Neutrophil (primary cell): ENCODE results near the gene KLHDC7A.

ENCODE experiments used
- H3K27ac ChIP-seq: fragments of 200-600 bp; sonication (generic); 2 replicates; pipeline ENCODE4 v1.5.1; 2016; ENCODE audit warnings: mild to moderate bottlenecking, moderate library complexity
- H3K27me3 ChIP-seq: fragments of 200-600 bp; sonication (generic); 2 replicates; pipeline ENCODE4 v1.6.0; 2016; ENCODE audit warnings: mild to moderate bottlenecking
- H3K36me3 ChIP-seq: fragments of 200-600 bp; sonication (generic); 2 replicates; pipeline ENCODE4 v1.5.1; 2017
- H3K4me1 ChIP-seq, 2 experiments: fragments of 200-600 bp in 1 of 2; sonication (generic) in 1 of 2; 1 replicate in 1 of 2; 2 replicates in 1 of 2; pipeline versions ENCODE4 v1.5.1 to v1.6.1; 2013 to 2016; ENCODE audit warnings: low read depth in 1 of 2, low read length in 1 of 2, mild to moderate bottlenecking in 1 of 2, moderate library complexity in 1 of 2; ENCODE audit not compliant: control insufficient read depth in 1 of 2, insufficient read depth in 1 of 2
- H3K4me3 ChIP-seq, 2 experiments: fragments of 200-600 bp in 1 of 2; sonication (generic) in 1 of 2; 1 replicate in 1 of 2; 2 replicates in 1 of 2; pipeline ENCODE4 v1.5.1; 2013 to 2016; ENCODE audit warnings: low read depth in 1 of 2, low read length in 1 of 2, mild to moderate bottlenecking in 1 of 2, moderate library complexity in 1 of 2
- H3K9me3 ChIP-seq: fragments of 200-600 bp; sonication (generic); 2 replicates; pipeline ENCODE4 v1.5.1; 2016
- TF ChIP-seq, protein P1 (sequence below): fragments of 200-600 bp; sonication (generic); IDR thresholded peaks from 2 replicates; pipeline ENCODE4 v1.5.1; 2016; ENCODE audit warnings: antibody characterized with exemption

The KLHDC7A gene

DNA sequence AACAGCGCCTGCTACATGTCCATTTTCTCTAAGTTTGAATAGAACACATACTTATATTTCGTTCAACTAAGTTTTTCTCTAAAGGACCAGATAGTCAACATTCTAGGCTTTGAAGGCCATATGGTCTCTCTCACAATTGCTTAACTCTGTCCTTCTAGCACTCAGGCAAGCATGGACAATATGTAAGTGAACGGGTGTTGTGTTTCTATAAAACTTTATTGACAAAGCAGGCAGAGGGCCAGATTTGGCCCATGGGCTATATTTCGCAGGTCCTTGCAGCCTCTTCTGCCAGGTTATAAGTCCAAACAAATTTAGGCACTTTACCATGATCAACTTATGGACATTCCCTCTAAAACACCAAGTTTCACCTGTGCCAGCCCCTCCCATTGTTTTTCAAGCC, 21.1 kb downstream of the KLHDC7A start:
- H3K27me3 ChIP-seq = no peaks in the 10 kb centered on the region
- H3K36me3 ChIP-seq = no peaks in the 10 kb centered on the region
- H3K4me1 ChIP-seq = no peaks in the 10 kb centered on the region
- no peak overlapping the region for H3K4me3 ChIP-seq
- TF ChIP-seq, protein P1, sequence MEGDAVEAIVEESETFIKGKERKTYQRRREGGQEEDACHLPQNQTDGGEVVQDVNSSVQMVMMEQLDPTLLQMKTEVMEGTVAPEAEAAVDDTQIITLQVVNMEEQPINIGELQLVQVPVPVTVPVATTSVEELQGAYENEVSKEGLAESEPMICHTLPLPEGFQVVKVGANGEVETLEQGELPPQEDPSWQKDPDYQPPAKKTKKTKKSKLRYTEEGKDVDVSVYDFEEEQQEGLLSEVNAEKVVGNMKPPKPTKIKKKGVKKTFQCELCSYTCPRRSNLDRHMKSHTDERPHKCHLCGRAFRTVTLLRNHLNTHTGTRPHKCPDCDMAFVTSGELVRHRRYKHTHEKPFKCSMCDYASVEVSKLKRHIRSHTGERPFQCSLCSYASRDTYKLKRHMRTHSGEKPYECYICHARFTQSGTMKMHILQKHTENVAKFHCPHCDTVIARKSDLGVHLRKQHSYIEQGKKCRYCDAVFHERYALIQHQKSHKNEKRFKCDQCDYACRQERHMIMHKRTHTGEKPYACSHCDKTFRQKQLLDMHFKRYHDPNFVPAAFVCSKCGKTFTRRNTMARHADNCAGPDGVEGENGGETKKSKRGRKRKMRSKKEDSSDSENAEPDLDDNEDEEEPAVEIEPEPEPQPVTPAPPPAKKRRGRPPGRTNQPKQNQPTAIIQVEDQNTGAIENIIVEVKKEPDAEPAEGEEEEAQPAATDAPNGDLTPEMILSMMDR = no peak
- no peaks in the 10 kb centered on the region for H3K9me3 ChIP-seq
- no peak overlapping the region for H3K27ac ChIP-seq

DNA sequence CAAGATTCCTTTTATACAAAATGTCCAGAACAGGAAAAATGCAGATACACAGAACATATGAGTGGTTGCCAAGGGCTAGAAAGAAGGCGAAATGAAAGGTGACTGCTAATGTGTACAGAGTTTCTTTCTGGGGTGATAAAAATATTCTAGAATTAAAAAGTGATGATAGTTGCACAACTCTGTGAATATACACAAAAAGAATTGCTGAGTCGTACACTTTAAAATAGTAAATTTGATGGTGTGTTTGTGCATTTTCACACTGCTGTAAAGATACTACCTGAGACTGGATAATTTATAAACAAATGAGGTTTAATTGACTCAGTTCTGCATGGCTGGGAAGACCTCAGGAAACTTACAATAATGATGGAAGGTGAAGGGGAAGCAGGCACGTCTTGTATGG, 23.9 kb downstream of the KLHDC7A start:
- H3K36me3 ChIP-seq = no peaks in the 10 kb centered on the region
- no peaks in the 10 kb centered on the region for H3K9me3 ChIP-seq
- TF ChIP-seq, protein P1 = no peak
- no peak overlapping the region for H3K27ac ChIP-seq
- no peak overlapping the region for H3K4me3 ChIP-seq
- no peaks in the 10 kb centered on the region for H3K27me3 ChIP-seq
- no peaks in the 10 kb centered on the region for H3K4me1 ChIP-seq

DNA sequence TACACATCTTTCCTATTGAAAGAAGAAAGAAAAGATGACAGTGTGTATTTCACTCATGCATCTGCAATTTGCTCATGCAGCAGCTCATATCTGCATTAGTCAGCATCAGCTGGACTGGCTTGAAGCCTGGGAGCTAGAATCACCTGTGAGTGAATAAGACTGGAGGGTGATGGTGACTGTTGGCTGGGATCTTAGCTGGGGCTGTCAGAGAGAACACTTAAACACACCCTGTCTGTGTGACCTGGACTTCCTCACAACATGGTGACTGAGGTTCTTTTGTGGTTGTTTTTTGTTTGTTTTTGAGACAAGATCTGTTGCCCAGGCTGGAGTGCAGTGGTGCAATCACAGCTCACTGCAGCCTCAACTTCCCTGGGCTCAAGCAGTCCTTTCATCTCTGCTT, 24.9 kb downstream of the KLHDC7A start:
- TF ChIP-seq, protein P1 = no peak
- H3K27ac ChIP-seq = no peak overlapping the region
- no peaks in the 10 kb centered on the region for H3K9me3 ChIP-seq
- no peaks in the 10 kb centered on the region for H3K36me3 ChIP-seq
- no peak overlapping the region for H3K4me3 ChIP-seq
- H3K4me1 ChIP-seq = no peaks in the 10 kb centered on the region
- no peaks in the 10 kb centered on the region for H3K27me3 ChIP-seq

DNA sequence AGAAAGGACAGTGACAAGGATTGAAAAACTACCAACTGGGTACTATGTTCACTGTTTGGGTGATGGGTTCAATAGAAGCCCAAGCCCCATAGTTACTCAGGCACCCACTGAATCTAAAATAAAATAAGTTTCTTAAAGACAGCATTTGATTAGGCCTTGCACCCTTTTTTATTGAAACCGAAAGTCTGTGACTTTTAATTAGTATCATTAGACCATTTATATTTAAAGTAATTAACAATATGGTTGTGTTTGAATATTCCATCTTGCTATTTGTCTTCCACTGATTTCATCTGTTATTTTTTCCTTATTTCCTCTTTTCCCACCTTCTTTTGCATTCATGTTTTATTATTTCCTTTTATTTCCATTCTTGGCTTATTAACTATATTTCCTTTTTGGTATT, 27.4 kb downstream of the KLHDC7A start:
- Histone ChIP-seq H3K27ac (no peak overlapping the region), H3K4me1 (no peaks in the 10 kb centered on the region), H3K36me3 (no peaks in the 10 kb centered on the region), H3K4me3 (no peak overlapping the region), H3K27me3 (no peaks in the 10 kb centered on the region), H3K9me3 (no peaks in the 10 kb centered on the region)
- TF ChIP-seq, protein P1 = no peak

DNA sequence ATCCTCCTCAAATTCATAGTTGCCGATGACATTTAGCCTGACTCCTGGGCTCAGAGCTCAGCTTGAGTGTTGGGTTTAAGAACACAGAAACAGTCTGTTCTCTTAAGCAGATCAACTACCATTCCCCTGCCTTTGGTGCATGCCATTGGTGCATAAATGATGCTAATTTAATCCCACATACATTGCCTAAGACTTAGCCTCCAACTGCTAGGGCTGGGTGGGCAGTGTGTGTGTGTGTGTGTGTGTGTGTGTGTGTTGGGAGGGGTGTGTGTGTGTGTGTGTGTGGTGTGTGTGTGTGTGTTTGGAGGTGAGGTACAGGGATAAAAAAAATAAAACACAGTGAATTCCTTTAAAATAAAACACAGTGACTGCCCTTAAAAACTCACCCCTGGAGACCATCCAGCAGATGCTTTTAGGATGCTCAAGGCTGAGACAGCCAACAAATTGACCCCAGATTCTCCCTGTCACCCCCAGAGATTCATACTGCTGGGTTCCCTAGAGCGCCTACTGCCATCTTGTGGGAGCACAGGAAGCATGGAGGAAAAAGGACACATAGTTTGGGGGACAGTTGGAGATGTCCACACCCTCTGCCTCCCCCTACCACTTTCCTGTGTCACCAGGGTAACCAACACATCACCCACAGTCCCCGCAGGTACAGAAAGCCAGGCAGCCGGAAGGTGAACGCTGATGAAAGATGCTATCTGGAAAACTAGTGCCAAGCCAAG, 30.6 kb downstream of the KLHDC7A start:
- H3K4me3 ChIP-seq = no peak overlapping the region
- no peaks in the 10 kb centered on the region for H3K9me3 ChIP-seq
- H3K27me3 ChIP-seq = no peaks in the 10 kb centered on the region
- no peak overlapping the region for H3K27ac ChIP-seq
- H3K36me3 ChIP-seq = no peaks in the 10 kb centered on the region
- H3K4me1 ChIP-seq = no peaks in the 10 kb centered on the region
- TF ChIP-seq, protein P1 = no peak

DNA sequence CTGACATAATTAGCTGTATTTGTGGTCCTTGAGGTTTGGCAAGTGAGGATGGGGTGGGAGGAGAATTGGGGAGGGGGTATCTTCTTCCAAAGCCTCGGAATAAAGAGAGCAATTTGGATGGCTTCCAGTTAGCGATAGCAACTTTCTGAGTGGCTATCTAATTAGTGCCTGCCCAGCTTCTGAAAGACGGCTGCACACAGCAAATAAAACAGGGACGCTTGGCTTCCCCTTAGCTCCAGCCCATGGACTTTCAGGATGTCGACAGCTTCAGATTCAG, 31.1 kb downstream of the KLHDC7A start:
- Histone ChIP-seq H3K4me3 (no peak overlapping the region), H3K4me1 (no peaks in the 10 kb centered on the region), H3K27me3 (no peaks in the 10 kb centered on the region), H3K27ac (no peak overlapping the region), H3K9me3 (no peaks in the 10 kb centered on the region), H3K36me3 (no peaks in the 10 kb centered on the region)
- TF ChIP-seq, protein P1 = no peak
